Upper lobe of left lung (tissue), 4 donors: Measurements from ENCODE around the gene PDSS2.

Source experiments
- CTCF ChIP-seq, 6 experiments: fragments of 450-650 bp in 4 of 6; fragments of 200-600 bp in 2 of 6; sonication (generic) in 2 of 6; IDR thresholded peaks; one replicate each; pipeline ENCODE4 v1.5.1; 2016 to 2019; ENCODE audit warnings: antibody characterized with exemption in 6 of 6
- EP300 ChIP-seq, 4 donors: sonication (generic); formaldehyde crosslinking; IDR thresholded peaks; one replicate each; pipeline ENCODE4 v1.5.1; 2017; ENCODE audit warnings: antibody characterized with exemption in 4 of 4, control low read depth in 2 of 4
- POLR2A ChIP-seq, 4 donors: fragments of 450-650 bp; IDR thresholded peaks; one replicate each; pipeline ENCODE4 v1.5.1; 2016 to 2017; ENCODE audit warnings: antibody characterized with exemption in 4 of 4, mild to moderate bottlenecking in 2 of 4
- POLR2AphosphoS5 ChIP-seq, 2 donors: sonication (generic); formaldehyde crosslinking; IDR thresholded peaks; one replicate each; pipeline ENCODE4 v1.5.1; 2017; ENCODE audit warnings: antibody characterized with exemption in 2 of 2

- no peak for TF ChIP-seq POLR2A (IDR thresholded peaks at IDR 0.05)
- no peak for TF ChIP-seq CTCF (IDR thresholded peaks at IDR 0.05)
- no peak for TF ChIP-seq EP300 (IDR thresholded peaks at IDR 0.05)
- TF ChIP-seq POLR2AphosphoS5 (IDR thresholded peaks at IDR 0.05) = no peak
Measured at GRCh38 chr6:107209406-107210305, 249.7 kb downstream of the PDSS2 start.
